ENCODE data around the gene TTC21A. TPM values are rescaled to one million over a fixed set of nuclear protein-coding genes. Genes with fewer than 3 reads are reported as not detected.

Gene TTC21A
- total RNA-seq, 1 experiment from 2014 or later: 1.7 TPM

DNA sequence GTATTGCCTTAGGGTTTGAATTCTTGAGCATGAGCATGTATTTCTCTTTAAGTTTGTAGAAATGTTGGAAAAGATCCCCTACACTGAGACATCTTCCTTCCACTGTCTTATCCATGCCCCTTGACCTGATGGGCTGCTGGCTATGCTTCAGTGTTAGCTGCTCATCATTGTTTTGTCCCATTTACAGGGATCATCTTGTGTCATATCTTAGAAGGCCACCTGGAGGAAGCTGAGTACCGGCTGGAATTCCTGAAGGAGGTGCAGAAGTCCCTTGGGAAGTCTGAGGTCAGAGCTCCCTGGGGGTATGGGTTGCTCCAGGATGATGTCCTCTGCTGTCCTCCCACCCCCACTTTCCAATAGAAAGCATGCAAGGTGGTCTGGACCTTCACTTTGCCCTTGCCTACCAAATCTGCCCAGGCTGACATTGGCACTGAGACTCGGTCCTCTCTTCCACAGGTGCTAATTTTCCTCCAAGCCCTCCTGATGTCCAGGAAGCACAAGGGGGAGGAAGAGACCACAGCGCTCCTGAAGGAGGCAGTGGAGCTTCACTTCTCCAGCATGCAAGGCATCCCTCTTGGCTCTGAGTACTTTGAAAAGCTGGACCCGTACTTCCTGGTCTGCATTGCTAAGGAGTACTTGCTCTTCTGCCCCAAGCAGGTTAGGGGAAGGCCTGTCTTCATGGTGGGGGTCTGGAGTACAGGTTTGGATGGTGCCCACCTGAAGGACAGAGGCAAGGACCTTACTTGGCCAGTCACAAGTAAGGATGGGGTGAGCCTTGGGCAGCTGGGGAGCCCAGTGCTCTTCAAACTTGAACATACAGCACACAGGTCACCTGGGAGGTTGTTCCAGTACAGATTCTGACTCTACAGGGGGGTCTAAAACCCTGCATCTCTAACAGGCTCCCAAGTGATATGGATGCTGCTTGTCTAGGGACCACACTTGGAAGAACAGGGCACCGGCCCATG lies 17.7 kb downstream of the TTC21A start:
- no peak overlapping the region for H2BK15ac ChIP-seq (ENCODE audit: low read depth, low read length)
- H3K14ac ChIP-seq (ENCODE audit: insufficient read depth, low read length): no peak overlapping the region
- H4K5ac ChIP-seq (ENCODE audit: insufficient read length, low read depth, low read length): no peak overlapping the region
- Mint-ChIP-seq H3K36me3 (ENCODE audit: insufficient read depth in 1 of 3, low read depth in 3 of 3) (no peaks in the 10 kb centered on the region), H3K27me3 (ENCODE audit: low read depth) (peaks cover 1% of the 10 kb centered on the region; the same call in 1 of the 2 replicates), H3K4me1 (peaks cover 10% of the 10 kb centered on the region in 2 experiments), H3K9me3 (no peaks in the 10 kb centered on the region), H3K27ac (no peak overlapping the region), H3K4me3 (no peak overlapping the region)
- TF ChIP-seq, protein P1, sequence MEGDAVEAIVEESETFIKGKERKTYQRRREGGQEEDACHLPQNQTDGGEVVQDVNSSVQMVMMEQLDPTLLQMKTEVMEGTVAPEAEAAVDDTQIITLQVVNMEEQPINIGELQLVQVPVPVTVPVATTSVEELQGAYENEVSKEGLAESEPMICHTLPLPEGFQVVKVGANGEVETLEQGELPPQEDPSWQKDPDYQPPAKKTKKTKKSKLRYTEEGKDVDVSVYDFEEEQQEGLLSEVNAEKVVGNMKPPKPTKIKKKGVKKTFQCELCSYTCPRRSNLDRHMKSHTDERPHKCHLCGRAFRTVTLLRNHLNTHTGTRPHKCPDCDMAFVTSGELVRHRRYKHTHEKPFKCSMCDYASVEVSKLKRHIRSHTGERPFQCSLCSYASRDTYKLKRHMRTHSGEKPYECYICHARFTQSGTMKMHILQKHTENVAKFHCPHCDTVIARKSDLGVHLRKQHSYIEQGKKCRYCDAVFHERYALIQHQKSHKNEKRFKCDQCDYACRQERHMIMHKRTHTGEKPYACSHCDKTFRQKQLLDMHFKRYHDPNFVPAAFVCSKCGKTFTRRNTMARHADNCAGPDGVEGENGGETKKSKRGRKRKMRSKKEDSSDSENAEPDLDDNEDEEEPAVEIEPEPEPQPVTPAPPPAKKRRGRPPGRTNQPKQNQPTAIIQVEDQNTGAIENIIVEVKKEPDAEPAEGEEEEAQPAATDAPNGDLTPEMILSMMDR (conservative IDR thresholded peaks at IDR 0.05): peak; percentile 56
- peak; percentile 61 for DNase-seq
- H3K18ac ChIP-seq (ENCODE audit: insufficient read length, low read depth, low read length): no peak overlapping the region
- no peak overlapping the region for H3K4ac ChIP-seq (ENCODE audit: low read depth, low read length)
- no peak overlapping the region for H2AFZ ChIP-seq (ENCODE audit: low read length)
- H2BK120ac ChIP-seq (ENCODE audit: low read depth, low read length, poor library complexity, severe bottlenecking): no peak overlapping the region
- H3T11ph ChIP-seq (ENCODE audit: low read length): no peak overlapping the region
- no peak overlapping the region for H3K23ac ChIP-seq (ENCODE audit: insufficient read length, low read depth, low read length)
- no peak overlapping the region for H2BK12ac ChIP-seq (ENCODE audit: insufficient read length, low read depth, low read length)
- H4K8ac ChIP-seq (replicated peaks; ENCODE audit: insufficient read length, low read depth, low read length): no peak overlapping the region
- H3K79me1 ChIP-seq (ENCODE audit: insufficient read depth, low read depth, low read length, poor library complexity, severe bottlenecking): no peaks in the 10 kb centered on the region
- no peak overlapping the region for H2BK20ac ChIP-seq (ENCODE audit: low read depth, low read length, poor library complexity, severe bottlenecking)
- H3K9ac ChIP-seq (ENCODE audit: extremely low read depth, insufficient read length, low read length): no peak overlapping the region
- no peaks in the 10 kb centered on the region for H3K9me3 ChIP-seq (ENCODE audit: control insufficient read depth, low read depth, low read length)
- H2AK5ac ChIP-seq (ENCODE audit: insufficient read length, low read length): no peak overlapping the region
- H4K91ac ChIP-seq (ENCODE audit: insufficient read length, low read depth, low read length): no peak overlapping the region
- no peak overlapping the region for H3K56ac ChIP-seq (ENCODE audit: insufficient read length, low read depth, low read length)
- WGBS (ENCODE audit: extremely low coverage, insufficient read length, low lambda C conversion rate): no CpG with 5 or more reads among the region's 5 CpGs
- H2BK5ac ChIP-seq (ENCODE audit: insufficient read length, low read length): no peak overlapping the region
- H3K27ac ChIP-seq (ENCODE audit: insufficient read length, low read depth, low read length): no peak overlapping the region
- no peaks in the 10 kb centered on the region for H3K79me2 ChIP-seq (ENCODE audit: insufficient read depth, low read length)
- H3K4me2 ChIP-seq (ENCODE audit: insufficient read depth, insufficient read length, low read length): no peak overlapping the region
- H3K4me1 ChIP-seq (ENCODE audit: insufficient read depth, low read length): no peaks in the 10 kb centered on the region; the same call in 1 of the 2 replicates
- no peaks in the 10 kb centered on the region for H3K23me2 ChIP-seq (ENCODE audit: insufficient read length, low read depth, low read length, poor library complexity, severe bottlenecking)
- H4K20me1 ChIP-seq (ENCODE audit: control insufficient read depth, insufficient read depth, insufficient read length): peaks cover 4% of the 10 kb centered on the region
- no peaks in the 10 kb centered on the region for H3K27me3 ChIP-seq (ENCODE audit: insufficient read depth, low read length)
